ENCODE data around the gene FLYWCH2. TPM values are rescaled to one million over a fixed set of nuclear protein-coding genes. Genes with fewer than 3 reads are reported as not detected.
A peak's percentile ranks its signal among the peaks of the same experiment; 100 is the strongest.

The FLYWCH2 gene
- total and polyA plus RNA-seq, 2 of the 13 experiments (the other 11 are each of a cell fraction or from before 2014, with no cell fraction given), result 16.9 to 19.8 TPM

DNA sequence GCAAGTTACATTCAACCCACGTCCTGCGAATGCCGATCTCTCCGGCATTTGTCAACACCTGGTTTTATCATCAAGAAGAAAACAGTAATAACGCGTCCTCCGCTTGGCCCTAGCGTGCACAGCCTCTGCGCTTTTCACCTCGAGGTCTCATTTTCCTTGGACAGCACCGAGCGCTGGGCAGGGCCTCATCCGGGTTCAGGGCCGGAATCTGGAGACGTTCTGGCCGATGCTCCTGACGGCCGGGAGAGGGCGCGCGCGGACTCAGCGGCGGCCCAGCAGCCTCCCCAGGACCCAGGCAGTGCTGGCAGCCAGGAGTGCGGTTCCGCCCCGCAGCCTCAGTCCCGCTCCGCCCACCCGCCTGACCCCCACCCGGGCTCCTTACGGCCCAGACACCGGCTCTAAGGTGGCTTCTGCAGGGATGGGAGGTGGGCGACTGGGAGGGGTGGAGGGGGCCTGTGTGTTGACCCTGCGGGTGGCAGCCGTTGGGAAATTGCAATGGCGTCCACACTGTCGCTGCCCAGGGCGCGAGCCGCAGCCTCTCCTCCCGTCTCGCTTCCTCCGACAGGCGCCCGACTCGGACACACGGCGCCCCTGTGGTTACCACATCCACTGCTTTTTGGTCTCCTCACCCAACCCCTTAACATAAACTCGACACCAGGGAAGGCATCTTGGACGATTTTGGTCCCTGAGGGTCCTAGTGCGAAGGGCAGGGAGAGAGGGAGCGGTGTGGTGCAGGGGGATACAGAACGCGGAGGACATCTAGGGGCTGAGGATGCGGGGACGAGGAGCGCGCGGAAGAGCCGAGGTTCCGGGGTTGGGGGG, 21.3 kb downstream of the FLYWCH2 start (continued):
- TF ChIP-seq, protein P1, sequence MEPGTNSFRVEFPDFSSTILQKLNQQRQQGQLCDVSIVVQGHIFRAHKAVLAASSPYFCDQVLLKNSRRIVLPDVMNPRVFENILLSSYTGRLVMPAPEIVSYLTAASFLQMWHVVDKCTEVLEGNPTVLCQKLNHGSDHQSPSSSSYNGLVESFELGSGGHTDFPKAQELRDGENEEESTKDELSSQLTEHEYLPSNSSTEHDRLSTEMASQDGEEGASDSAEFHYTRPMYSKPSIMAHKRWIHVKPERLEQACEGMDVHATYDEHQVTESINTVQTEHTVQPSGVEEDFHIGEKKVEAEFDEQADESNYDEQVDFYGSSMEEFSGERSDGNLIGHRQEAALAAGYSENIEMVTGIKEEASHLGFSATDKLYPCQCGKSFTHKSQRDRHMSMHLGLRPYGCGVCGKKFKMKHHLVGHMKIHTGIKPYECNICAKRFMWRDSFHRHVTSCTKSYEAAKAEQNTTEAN (CRISPR knock-in tag; conservative IDR thresholded peaks at IDR 0.05), result peak; percentile 79
- TF ChIP-seq TRAFD1 (CRISPR knock-in tag; IDR thresholded peaks at IDR 0.05; ENCODE audit: borderline replicate concordance) (peak; percentile 16; the same call in 1 of the 2 replicates), FOXC1 (CRISPR knock-in tag; IDR thresholded peaks at IDR 0.05; ENCODE audit: borderline replicate concordance) (peak; percentile 22; the same call in 1 of the 2 replicates), NFIC (IDR thresholded peaks at IDR 0.05; ENCODE audit: low read length) (no peak), PRPF4 (IDR thresholded peaks at IDR 0.05; ENCODE audit: low read depth, low read length, poor library complexity, severe bottlenecking) (no peak), PAX8 (CRISPR knock-in tag; IDR thresholded peaks at IDR 0.05; ENCODE audit: borderline replicate concordance) (0 out of 2 replicates have a peak, but pooled peaks have one; percentile 35), GTF2F1 (IDR thresholded peaks at IDR 0.05; ENCODE audit: low read length) (no peak), MEIS1 (CRISPR knock-in tag; IDR thresholded peaks at IDR 0.05; ENCODE audit: borderline replicate concordance) (peak; percentile 80; the same call in 1 of the 2 replicates), ZBTB4 (CRISPR knock-in tag; IDR thresholded peaks at IDR 0.05; ENCODE audit: borderline replicate concordance) (0 out of 2 replicates have a peak, but pooled peaks have one; percentile 41)
- TF ChIP-seq, protein P2, sequence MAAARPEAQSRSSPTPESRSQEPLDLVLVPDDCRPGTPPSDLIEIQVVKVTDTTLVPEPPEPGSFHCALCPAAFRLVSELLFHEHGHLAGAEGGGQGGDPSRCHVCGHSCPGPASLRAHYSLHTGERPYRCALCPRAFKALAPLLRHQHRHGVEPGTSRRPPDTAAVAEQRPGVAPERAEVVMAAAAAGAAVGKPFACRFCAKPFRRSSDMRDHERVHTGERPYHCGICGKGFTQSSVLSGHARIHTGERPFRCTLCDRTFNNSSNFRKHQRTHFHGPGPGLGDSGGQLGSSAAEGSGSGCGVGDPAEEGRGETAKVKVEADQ (CRISPR knock-in tag; IDR thresholded peaks at IDR 0.05; ENCODE audit: borderline replicate concordance), result 0 out of 2 replicates have a peak, but pooled peaks have one; percentile 66
- TF ChIP-seq, protein P3, sequence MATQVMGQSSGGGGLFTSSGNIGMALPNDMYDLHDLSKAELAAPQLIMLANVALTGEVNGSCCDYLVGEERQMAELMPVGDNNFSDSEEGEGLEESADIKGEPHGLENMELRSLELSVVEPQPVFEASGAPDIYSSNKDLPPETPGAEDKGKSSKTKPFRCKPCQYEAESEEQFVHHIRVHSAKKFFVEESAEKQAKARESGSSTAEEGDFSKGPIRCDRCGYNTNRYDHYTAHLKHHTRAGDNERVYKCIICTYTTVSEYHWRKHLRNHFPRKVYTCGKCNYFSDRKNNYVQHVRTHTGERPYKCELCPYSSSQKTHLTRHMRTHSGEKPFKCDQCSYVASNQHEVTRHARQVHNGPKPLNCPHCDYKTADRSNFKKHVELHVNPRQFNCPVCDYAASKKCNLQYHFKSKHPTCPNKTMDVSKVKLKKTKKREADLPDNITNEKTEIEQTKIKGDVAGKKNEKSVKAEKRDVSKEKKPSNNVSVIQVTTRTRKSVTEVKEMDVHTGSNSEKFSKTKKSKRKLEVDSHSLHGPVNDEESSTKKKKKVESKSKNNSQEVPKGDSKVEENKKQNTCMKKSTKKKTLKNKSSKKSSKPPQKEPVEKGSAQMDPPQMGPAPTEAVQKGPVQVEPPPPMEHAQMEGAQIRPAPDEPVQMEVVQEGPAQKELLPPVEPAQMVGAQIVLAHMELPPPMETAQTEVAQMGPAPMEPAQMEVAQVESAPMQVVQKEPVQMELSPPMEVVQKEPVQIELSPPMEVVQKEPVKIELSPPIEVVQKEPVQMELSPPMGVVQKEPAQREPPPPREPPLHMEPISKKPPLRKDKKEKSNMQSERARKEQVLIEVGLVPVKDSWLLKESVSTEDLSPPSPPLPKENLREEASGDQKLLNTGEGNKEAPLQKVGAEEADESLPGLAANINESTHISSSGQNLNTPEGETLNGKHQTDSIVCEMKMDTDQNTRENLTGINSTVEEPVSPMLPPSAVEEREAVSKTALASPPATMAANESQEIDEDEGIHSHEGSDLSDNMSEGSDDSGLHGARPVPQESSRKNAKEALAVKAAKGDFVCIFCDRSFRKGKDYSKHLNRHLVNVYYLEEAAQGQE (IDR thresholded peaks at IDR 0.05; ENCODE audit: borderline replicate concordance in 1 of 2, low read depth in 1 of 2, low read length in 2 of 2), result peak in 1 of 2 experiments; percentile 57; a peak in 1 of 4 replicates
- TF ChIP-seq, protein P4, sequence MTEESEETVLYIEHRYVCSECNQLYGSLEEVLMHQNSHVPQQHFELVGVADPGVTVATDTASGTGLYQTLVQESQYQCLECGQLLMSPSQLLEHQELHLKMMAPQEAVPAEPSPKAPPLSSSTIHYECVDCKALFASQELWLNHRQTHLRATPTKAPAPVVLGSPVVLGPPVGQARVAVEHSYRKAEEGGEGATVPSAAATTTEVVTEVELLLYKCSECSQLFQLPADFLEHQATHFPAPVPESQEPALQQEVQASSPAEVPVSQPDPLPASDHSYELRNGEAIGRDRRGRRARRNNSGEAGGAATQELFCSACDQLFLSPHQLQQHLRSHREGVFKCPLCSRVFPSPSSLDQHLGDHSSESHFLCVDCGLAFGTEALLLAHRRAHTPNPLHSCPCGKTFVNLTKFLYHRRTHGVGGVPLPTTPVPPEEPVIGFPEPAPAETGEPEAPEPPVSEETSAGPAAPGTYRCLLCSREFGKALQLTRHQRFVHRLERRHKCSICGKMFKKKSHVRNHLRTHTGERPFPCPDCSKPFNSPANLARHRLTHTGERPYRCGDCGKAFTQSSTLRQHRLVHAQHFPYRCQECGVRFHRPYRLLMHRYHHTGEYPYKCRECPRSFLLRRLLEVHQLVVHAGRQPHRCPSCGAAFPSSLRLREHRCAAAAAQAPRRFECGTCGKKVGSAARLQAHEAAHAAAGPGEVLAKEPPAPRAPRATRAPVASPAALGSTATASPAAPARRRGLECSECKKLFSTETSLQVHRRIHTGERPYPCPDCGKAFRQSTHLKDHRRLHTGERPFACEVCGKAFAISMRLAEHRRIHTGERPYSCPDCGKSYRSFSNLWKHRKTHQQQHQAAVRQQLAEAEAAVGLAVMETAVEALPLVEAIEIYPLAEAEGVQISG (CRISPR knock-in tag; IDR thresholded peaks at IDR 0.05), result peak; percentile 76

Data from HepG2 (cell line).